ENCODE results near the gene KLHL1.

The KLHL1 gene

GRCh38 chr13:69769608-69770007 is 338.6 kb downstream of the KLHL1 start:
- Histone ChIP-seq H3K9ac (ENCODE audit: low read length) (no peak overlapping the region), H3K4me1 (ENCODE audit: insufficient read depth, low read length) (no peaks in the 10 kb centered on the region)

GRCh38 chr13:69761581-69761980 is 346.7 kb downstream of the KLHL1 start:
- Histone ChIP-seq H3K27me3 (ENCODE audit: control insufficient read depth in 1 of 2, insufficient read depth in 2 of 2, low read length in 2 of 2) (no peaks in the 10 kb centered on the region), H3K4me3 (ENCODE audit: low read depth in 1 of 2, low read length in 2 of 2) (no peak overlapping the region), H3K9ac (ENCODE audit: low read length) (no peak overlapping the region), H3K9me3 (ENCODE audit: low read length) (no peaks in the 10 kb centered on the region), H3K36me3 (ENCODE audit: insufficient read depth, low read length) (no peaks in the 10 kb centered on the region), H3K27ac (ENCODE audit: low read depth, low read length) (no peak overlapping the region), H3K4me1 (ENCODE audit: insufficient read depth, low read length) (no peaks in the 10 kb centered on the region)

More at GRCh38 chr13:69769608-69770007, 338.6 kb downstream of the KLHL1 start:
- Histone ChIP-seq H3K9me3 (ENCODE audit: low read length) (no peaks in the 10 kb centered on the region), H3K4me3 (ENCODE audit: low read depth in 1 of 2, low read length in 2 of 2) (no peak overlapping the region), H3K27ac (ENCODE audit: low read depth, low read length) (no peak overlapping the region), H3K36me3 (ENCODE audit: insufficient read depth, low read length) (no peaks in the 10 kb centered on the region), H3K27me3 (ENCODE audit: control insufficient read depth in 1 of 2, insufficient read depth in 2 of 2, low read length in 2 of 2) (no peaks in the 10 kb centered on the region)

GRCh38 chr13:69755101-69755500 is 353.2 kb downstream of the KLHL1 start:
- no peak overlapping the region for H3K27ac ChIP-seq (ENCODE audit: low read depth, low read length)
- H3K4me3 ChIP-seq (ENCODE audit: low read depth in 1 of 2, low read length in 2 of 2), result no peak overlapping the region
- H3K36me3 ChIP-seq (ENCODE audit: insufficient read depth, low read length), result no peaks in the 10 kb centered on the region
- H3K4me1 ChIP-seq (ENCODE audit: insufficient read depth, low read length), result no peaks in the 10 kb centered on the region
- H3K9me3 ChIP-seq (ENCODE audit: low read length), result no peaks in the 10 kb centered on the region
- H3K27me3 ChIP-seq (ENCODE audit: control insufficient read depth in 1 of 2, insufficient read depth in 2 of 2, low read length in 2 of 2), result no peaks in the 10 kb centered on the region
- no peak overlapping the region for H3K9ac ChIP-seq (ENCODE audit: low read length)

GRCh38 chr13:69751259-69751658 is 357.0 kb downstream of the KLHL1 start:
- H3K36me3 ChIP-seq (ENCODE audit: insufficient read depth, low read length), result no peaks in the 10 kb centered on the region
- no peak overlapping the region for H3K9ac ChIP-seq (ENCODE audit: low read length)
- no peak overlapping the region for H3K4me3 ChIP-seq (ENCODE audit: low read depth in 1 of 2, low read length in 2 of 2)
- H3K27me3 ChIP-seq (ENCODE audit: control insufficient read depth in 1 of 2, insufficient read depth in 2 of 2, low read length in 2 of 2), result no peaks in the 10 kb centered on the region
- no peaks in the 10 kb centered on the region for H3K4me1 ChIP-seq (ENCODE audit: insufficient read depth, low read length)
- H3K27ac ChIP-seq (ENCODE audit: low read depth, low read length), result no peak overlapping the region
- H3K9me3 ChIP-seq (ENCODE audit: low read length), result no peaks in the 10 kb centered on the region

GRCh38 chr13:69737129-69737935 is 370.9 kb downstream of the KLHL1 start:
- Histone ChIP-seq H3K9me3 (ENCODE audit: low read length) (no peaks in the 10 kb centered on the region), H3K4me1 (ENCODE audit: insufficient read depth, low read length) (no peaks in the 10 kb centered on the region), H3K9ac (ENCODE audit: low read length) (no peak overlapping the region), H3K27ac (ENCODE audit: low read depth, low read length) (no peak overlapping the region), H3K4me3 (ENCODE audit: low read depth in 1 of 2, low read length in 2 of 2) (no peak overlapping the region), H3K36me3 (ENCODE audit: insufficient read depth, low read length) (no peaks in the 10 kb centered on the region), H3K27me3 (ENCODE audit: control insufficient read depth in 1 of 2, insufficient read depth in 2 of 2, low read length in 2 of 2) (no peaks in the 10 kb centered on the region)

GRCh38 chr13:69721631-69722030 is 386.6 kb downstream of the KLHL1 start:
- no peak overlapping the region for H3K27ac ChIP-seq (ENCODE audit: low read depth, low read length)
- no peak overlapping the region for H3K9ac ChIP-seq (ENCODE audit: low read length)
- H3K4me1 ChIP-seq (ENCODE audit: insufficient read depth, low read length), result no peaks in the 10 kb centered on the region
- no peaks in the 10 kb centered on the region for H3K9me3 ChIP-seq (ENCODE audit: low read length)
- H3K36me3 ChIP-seq (ENCODE audit: insufficient read depth, low read length), result no peaks in the 10 kb centered on the region
- H3K27me3 ChIP-seq (ENCODE audit: control insufficient read depth in 1 of 2, insufficient read depth in 2 of 2, low read length in 2 of 2), result no peaks in the 10 kb centered on the region
- H3K4me3 ChIP-seq (ENCODE audit: low read depth in 1 of 2, low read length in 2 of 2), result no peak overlapping the region

- H3K4me3 ChIP-seq (ENCODE audit: low read depth in 1 of 2, low read length in 2 of 2), result no peak overlapping the region
- H3K27me3 ChIP-seq (ENCODE audit: control insufficient read depth in 1 of 2, insufficient read depth in 2 of 2, low read length in 2 of 2), result no peaks in the 10 kb centered on the region
- no peaks in the 10 kb centered on the region for H3K4me1 ChIP-seq (ENCODE audit: insufficient read depth, low read length)
- no peak overlapping the region for H3K9ac ChIP-seq (ENCODE audit: low read length)
- no peaks in the 10 kb centered on the region for H3K9me3 ChIP-seq (ENCODE audit: low read length)
- H3K36me3 ChIP-seq (ENCODE audit: insufficient read depth, low read length), result no peaks in the 10 kb centered on the region
- H3K27ac ChIP-seq (ENCODE audit: low read depth, low read length), result no peak overlapping the region
Observed at GRCh38 chr13:69720278-69720983, 387.8 kb downstream of the KLHL1 start.

GRCh38 chr13:69706807-69707206 is 401.4 kb downstream of the KLHL1 start:
- H3K9ac ChIP-seq (ENCODE audit: low read length), result no peak overlapping the region
- H3K27ac ChIP-seq (ENCODE audit: low read depth, low read length), result no peak overlapping the region
- H3K4me3 ChIP-seq (ENCODE audit: low read depth in 1 of 2, low read length in 2 of 2), result no peak overlapping the region
- no peaks in the 10 kb centered on the region for H3K27me3 ChIP-seq (ENCODE audit: control insufficient read depth in 1 of 2, insufficient read depth in 2 of 2, low read length in 2 of 2)
- H3K36me3 ChIP-seq (ENCODE audit: insufficient read depth, low read length), result no peaks in the 10 kb centered on the region
- no peaks in the 10 kb centered on the region for H3K4me1 ChIP-seq (ENCODE audit: insufficient read depth, low read length)
- H3K9me3 ChIP-seq (ENCODE audit: low read length), result no peaks in the 10 kb centered on the region

- Histone ChIP-seq H3K4me3 (ENCODE audit: low read depth in 1 of 2, low read length in 2 of 2) (no peak overlapping the region), H3K36me3 (ENCODE audit: insufficient read depth, low read length) (no peaks in the 10 kb centered on the region), H3K9ac (ENCODE audit: low read length) (no peak overlapping the region), H3K27me3 (ENCODE audit: control insufficient read depth in 1 of 2, insufficient read depth in 2 of 2, low read length in 2 of 2) (no peaks in the 10 kb centered on the region), H3K4me1 (ENCODE audit: insufficient read depth, low read length) (no peaks in the 10 kb centered on the region), H3K9me3 (ENCODE audit: low read length) (no peaks in the 10 kb centered on the region), H3K27ac (ENCODE audit: low read depth, low read length) (no peak overlapping the region)
Observed at GRCh38 chr13:69704311-69704710, 403.9 kb downstream of the KLHL1 start.

GRCh38 chr13:69690999-69691398 is 417.3 kb downstream of the KLHL1 start:
- H3K9ac ChIP-seq (ENCODE audit: low read length), result no peak overlapping the region

GRCh38 chr13:69683921-69684686 is 424.1 kb downstream of the KLHL1 start:
- no peaks in the 10 kb centered on the region for H3K9me3 ChIP-seq (ENCODE audit: low read length)
- H3K4me3 ChIP-seq (ENCODE audit: low read depth in 1 of 2, low read length in 2 of 2), result no peak overlapping the region
- no peaks in the 10 kb centered on the region for H3K4me1 ChIP-seq (ENCODE audit: insufficient read depth, low read length)
- H3K9ac ChIP-seq (ENCODE audit: low read length), result no peak overlapping the region
- no peak overlapping the region for H3K27ac ChIP-seq (ENCODE audit: low read depth, low read length)
- H3K27me3 ChIP-seq (ENCODE audit: control insufficient read depth in 1 of 2, insufficient read depth in 2 of 2, low read length in 2 of 2), result no peaks in the 10 kb centered on the region
- no peaks in the 10 kb centered on the region for H3K36me3 ChIP-seq (ENCODE audit: insufficient read depth, low read length)

More at GRCh38 chr13:69690999-69691398, 417.3 kb downstream of the KLHL1 start:
- no peaks in the 10 kb centered on the region for H3K27me3 ChIP-seq (ENCODE audit: control insufficient read depth in 1 of 2, insufficient read depth in 2 of 2, low read length in 2 of 2)
- H3K27ac ChIP-seq (ENCODE audit: low read depth, low read length), result no peak overlapping the region
- no peaks in the 10 kb centered on the region for H3K36me3 ChIP-seq (ENCODE audit: insufficient read depth, low read length)
- H3K4me1 ChIP-seq (ENCODE audit: insufficient read depth, low read length), result no peaks in the 10 kb centered on the region
- H3K4me3 ChIP-seq (ENCODE audit: low read depth in 1 of 2, low read length in 2 of 2), result no peak overlapping the region
- H3K9me3 ChIP-seq (ENCODE audit: low read length), result no peaks in the 10 kb centered on the region
